ENCODE data around the gene NPC1L1.

The NPC1L1 gene

GRCh38 chr7:44469461-44470134 lies 71.5 kb downstream of the NPC1L1 start:
- no peak for DNase-seq

GRCh38 chr7:44467217-44467548 lies 73.9 kb downstream of the NPC1L1 start:
- DNase-seq: no peak

- no peak for DNase-seq
Measured at GRCh38 chr7:44466300-44467216, 74.6 kb downstream of the NPC1L1 start.

DNA sequence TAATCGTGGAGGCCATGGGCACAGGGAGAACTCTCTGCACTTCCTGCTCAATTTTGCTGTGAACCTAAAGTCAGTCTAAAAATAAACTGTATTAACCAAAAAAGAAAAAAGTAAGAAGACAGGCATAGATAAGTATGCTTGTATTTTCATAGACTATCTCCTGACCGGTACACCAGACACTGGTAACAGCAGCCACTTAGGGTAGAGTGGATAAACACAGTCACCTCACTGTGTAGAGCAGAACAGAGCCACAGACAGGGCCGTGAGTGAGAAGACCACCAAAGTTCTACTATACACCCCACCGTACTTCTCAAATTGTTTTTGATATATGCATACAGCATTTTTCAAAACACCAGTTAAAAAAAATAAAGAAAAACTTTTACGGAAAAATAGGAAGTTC lies 75.6 kb downstream of the NPC1L1 start:
- no peak for DNase-seq

DNA sequence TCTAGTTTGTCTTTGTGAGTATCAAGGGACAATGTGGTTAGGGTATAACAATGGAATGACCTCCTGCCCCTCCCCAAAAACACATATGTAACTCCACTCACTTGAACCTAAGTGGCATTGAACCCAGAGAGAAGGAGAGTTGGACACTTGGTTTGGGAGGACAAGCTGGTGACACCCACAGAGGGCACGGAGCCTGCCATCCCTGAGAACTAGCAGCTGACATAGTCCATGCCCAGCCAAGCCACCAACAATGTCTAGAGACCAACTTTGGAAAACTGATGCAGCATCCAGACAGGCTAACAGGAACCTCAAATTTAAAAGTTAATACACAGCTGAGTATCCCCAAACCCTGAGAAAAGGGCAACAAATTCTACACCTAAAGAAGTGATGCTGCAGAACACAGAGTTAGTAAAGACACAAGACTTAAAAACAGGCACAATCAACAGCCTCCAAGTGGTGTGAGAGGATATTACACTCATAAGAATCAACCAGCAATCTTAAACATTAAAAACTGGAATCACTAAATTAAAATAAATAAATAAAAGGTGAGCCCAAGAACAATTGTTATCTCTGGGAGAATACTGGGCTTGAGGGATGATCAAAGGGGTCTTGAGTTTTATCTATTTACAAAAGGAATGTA lies 77.8 kb downstream of the NPC1L1 start:
- no peak for DNase-seq

All from NCI-H187 (cell line).